IPS DF 19.7 (cell line): ENCODE results near the gene IST1.

ENCODE experiments used
- DNase-seq: peaks from one replicate; pipeline ENCODE4 v3.0.0-alpha.2; 2013; ENCODE audit warnings: low read depth, low spot score

IST1 gene

GRCh38 chr16:71919035-71919434 is 23.7 kb downstream of the IST1 start:
- DNase-seq, result no peak

- DNase-seq, result no peak
Measured at GRCh38 chr16:71920658-71921057, 25.3 kb downstream of the IST1 start.

DNA sequence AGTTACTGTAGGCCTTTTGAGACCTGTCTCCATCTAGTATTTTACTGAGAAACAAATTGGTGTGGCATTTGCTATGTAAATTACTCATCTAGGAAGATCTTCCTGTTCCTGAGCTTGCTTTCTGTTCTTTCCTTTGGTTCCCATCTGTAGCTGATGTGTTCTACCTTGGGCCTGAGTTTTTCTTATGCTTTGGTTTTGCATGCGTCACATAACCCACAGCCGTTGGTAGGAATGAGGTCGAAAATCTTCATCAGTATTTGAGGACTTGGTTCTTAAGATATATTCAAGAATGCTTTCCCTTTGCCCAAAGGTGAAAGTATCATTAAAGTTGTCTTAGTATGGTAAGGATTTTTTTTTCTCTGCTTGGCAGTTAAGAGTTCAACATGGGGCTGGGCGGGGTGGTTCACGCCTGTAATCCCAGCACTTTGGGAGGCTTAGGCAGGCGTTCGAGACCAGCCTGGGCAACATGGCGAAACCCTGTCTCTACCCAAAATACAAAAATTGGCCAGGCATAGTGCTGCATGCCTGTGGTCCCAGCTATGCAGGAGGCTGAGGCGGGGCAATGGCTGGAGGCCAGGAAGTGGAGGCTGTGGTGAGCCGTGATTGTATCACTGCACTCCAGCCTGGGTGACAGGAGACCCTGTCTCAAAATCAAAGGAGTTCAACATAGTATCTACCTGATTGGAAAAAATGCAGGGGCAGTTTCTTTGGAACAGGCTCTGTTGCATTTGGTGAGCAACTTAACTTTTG is 28.8 kb downstream of the IST1 start:
- DNase-seq, result no peak

DNA sequence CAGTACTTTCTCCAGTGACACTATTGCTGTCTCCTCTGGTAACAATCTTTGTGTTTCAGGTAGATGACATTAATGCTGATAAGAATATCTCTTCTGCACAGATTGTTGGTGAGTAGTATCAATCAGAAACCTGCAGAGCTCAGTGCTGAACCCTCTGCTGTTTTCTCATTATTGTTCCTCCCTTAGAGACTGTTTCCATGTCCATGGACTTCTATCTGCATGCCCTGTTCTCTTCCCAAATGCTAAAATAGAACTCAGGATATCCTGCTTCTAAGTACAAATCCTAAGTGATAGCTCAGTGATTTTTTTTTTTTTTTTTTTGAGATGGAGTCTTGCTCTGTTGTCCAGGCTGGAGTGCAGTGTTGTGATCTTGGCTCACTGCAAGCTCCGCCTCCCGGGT is 29.4 kb downstream of the IST1 start:
- no peak for DNase-seq

DNA sequence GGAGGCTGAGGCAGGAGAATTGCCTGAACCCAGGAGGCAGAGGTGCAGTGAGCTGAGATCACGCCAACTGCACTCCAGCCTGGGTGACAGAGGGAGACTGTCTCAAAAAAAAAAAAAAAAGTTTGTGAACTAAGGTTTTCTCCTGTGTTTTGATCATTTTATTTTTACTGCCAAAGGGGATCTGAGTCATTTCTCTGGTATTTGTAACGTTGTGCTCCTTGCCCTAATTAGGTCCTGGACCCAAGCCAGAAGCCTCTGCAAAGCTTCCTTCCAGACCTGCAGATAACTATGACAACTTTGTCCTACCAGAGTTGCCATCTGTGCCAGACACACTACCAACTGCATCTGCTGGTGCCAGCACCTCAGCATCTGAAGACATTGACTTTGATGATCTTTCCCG is 32.1 kb downstream of the IST1 start:
- no peak for DNase-seq

- DNase-seq, result no peak
Measured at GRCh38 chr16:71927787-71928186, 32.5 kb downstream of the IST1 start.

DNA sequence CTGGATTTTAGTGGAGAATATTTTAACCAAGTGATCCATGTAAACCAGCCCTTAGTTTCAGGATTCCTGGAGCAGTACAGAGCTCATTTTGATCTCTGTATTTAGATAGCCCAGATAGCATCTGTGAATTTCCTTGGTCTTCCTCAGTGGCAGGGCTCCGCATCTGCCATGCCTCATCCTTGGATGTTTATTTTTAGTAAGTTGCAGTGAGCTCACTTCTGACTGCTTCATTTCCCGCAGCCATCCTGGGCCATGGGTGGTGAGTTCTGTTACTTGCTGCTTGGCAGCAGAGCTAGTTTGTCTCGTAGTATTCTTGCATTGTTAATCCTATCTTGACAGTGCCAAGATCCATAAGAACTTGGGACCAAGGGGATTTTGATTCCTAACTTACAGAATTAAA is 33.7 kb downstream of the IST1 start:
- no peak for DNase-seq

- no peak for DNase-seq
Measured at GRCh38 chr16:71930013-71930563, 34.8 kb downstream of the IST1 start.

DNA sequence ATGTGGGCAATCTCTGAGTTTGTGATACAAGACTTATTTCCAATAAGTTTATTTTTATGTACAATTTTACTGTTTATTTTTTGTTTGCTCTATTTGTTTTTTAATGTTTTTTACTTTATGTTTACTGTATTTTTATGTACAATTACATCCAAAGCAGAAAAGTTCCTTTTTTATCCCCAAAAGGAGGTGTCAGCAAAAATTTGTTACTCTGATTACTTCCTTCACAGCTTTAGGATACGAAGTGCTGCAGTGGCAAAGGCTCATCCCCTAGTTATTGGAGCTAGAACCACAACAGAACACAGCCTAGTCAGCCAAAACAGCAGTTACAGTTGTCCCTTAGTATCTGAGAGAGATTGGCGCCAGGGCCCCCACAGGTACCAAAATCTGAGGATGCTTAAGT is 35.7 kb downstream of the IST1 start:
- no peak for DNase-seq

DNA sequence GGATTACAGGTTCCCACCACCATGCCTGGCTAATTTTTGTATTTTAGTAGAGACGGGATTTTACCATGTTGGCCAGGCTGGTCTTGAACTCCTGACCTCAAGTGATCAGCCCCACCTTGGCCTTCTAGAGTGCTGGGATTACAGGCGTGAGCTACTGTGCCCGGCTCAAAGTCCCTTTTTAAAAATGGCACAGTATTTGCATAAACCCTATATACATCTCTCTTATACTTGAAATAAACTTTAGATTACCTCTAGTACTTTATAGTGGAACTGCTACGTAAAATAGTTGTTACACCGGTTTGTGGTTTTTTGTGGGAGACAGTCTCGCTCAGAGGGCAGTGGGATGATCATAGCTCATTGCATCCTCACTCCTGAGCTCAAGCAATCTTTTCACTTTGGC is 36.3 kb downstream of the IST1 start:
- no peak for DNase-seq

DNA sequence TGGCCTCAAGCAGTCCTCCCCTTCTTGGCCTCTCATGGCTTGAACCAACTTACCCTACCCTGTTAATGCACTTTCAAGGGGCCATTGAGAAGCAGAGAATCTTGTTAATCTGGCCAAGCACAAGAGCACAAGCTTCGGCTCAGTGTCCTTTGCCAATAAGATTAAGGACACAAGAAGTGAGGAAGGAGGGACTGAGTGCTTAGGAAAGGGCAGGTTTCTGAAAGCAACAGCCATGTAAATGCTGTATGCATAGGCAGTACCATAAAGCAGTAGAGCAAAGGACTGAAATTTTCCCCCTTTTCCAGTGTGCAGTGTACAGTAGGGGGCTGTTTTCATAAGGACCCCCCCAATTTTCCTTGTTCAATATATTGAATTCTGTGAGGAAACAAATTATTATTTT is 37.7 kb downstream of the IST1 start:
- DNase-seq, result no peak

- no peak for DNase-seq
Measured at GRCh38 chr16:71933913-71934695, 38.8 kb downstream of the IST1 start.

DNA sequence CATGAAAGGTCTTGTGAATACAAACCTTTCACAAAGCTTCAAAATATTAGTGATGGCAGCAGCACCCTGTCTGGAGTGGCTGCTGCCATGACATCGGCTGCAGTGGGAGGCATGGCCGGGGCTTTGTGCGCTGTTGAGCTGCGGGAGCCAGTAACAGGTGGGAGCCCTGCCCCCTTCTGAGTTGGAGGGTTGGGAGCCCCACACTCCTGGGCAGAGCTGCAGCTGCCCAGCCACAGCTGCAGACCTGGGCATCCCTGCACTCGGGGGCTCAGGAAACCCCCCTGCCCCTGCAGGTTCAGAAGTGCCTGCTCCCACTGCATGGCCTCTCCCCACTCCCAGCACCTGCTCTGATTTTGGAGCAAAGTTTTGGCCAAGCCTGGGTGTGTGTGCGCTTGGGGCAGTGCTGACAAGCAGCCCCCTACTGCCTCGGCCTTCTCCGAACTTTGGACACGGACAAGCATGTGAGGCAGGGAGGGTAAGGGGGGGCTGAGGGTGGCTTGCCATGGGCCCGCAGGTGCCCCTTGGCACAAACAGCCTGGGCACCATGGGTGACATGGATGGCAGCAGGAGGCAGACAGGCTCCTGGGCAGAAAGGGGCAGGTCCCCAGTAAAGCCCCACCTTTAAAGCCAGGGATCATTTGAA is 42.7 kb downstream of the IST1 start:
- no peak for DNase-seq

DNA sequence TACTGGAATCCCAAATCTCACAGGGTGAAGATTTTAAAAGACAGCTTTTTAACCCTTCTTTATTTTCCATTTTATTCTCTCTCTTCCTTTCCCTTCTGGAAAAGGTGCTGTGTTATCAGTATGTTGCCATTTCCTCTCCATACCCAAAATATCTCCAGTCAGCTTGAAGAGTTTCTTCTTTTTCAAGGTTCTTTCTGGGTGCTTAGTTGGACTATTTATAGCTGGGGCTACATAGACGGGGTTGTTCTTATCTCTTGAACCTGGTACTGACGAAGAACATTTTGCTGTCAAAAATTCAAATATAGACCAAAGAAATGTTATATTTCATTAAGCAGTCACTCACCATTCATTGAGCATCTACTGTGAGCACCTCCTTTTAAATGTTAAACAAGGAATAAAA is 48.6 kb downstream of the IST1 start:
- no peak for DNase-seq

DNA sequence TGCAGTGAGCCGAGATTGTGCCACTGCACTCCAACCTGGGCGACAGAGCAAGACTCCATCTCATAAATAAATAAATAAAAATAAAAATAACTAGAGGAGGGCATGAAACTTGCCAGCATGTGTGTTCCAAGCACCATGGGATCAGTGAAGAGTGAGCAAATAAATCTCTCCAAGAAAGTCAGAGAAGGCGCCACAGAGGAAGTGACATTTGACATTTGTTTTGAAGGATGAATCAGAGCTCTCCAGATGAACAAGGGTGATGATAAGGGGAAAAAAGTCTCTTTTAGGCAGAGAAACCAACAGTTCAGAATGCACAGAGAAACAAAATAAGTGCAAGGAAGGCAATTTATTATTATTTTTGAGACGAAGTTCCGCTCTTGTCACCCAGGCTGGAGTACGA is 50.3 kb downstream of the IST1 start:
- no peak for DNase-seq

DNA sequence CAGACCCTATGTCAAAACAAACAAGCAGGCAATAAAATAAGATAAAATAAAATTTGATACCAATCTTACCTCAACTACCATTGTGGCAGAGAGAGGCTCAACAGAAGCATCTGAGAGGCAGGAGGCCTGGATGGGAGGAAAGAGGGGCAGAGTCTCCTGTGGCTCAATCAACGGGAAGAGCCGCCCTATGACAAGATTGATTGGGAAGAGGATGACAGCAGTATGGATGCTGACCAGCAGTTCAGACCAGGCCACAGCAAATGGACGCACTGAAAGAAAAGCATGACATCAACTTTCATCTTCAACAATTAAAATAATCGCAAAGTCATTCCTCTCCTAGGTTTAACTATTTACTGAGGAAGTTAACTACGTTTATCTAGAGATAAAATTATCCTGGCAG is 57.5 kb downstream of the IST1 start:
- no peak for DNase-seq

GRCh38 chr16:71954180-71954579 is 58.8 kb downstream of the IST1 start:
- no peak for DNase-seq

DNA sequence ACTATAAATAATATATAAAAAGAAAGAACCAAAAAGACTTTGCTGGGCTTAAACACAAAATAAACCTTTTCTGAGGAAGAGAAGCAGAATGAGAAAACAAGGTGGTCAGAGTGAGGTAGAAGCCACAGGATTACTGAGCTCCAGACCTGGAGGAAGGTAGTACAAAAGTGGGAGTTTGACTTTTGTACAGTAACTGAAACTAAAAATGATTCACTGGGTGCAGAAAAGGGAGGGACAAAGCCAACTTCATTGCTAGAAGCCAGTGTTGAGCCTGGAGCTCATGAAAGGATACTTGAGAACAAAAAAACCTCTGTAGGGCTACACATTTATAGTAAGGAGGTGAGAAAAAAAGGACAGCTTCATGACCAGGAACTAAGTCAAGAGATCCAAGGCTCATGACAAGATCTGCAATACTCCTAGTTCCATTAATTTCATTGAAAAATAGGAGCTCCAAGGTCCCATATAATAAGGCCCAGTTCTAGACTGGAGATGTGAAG is 59.4 kb downstream of the IST1 start:
- DNase-seq, result no peak

- no peak for DNase-seq
Measured at GRCh38 chr16:71956486-71956885, 61.2 kb downstream of the IST1 start.

- DNase-seq, result peak; percentile 50
Measured at GRCh38 chr16:71961066-71962039, 66.0 kb downstream of the IST1 start.
